Activated CD8-positive, alpha-beta T cell treated with anti-CD3 and anti-CD28 coated beads, Interleukin-2, amount 10 ng/mL, durations not matched to agents 7 days and 5 days (primary cell): ENCODE results near the gene REEP6. TPM values are rescaled to one million over a fixed set of nuclear protein-coding genes. Genes with fewer than 3 reads are reported as not detected.
A peak's percentile ranks its signal among the peaks of the same experiment; 100 is the strongest.

Experiments used
- ATAC-seq: fragments of 150-1000 bp; cut with Tn5 transposase; one replicate; pipeline ENCODE4 v1.10.0; 2021; ENCODE audit warnings: moderate library complexity
- CTCF ChIA-PET: fragments of 350-600 bp; sonication (Branson Sonifier 250); formaldehyde crosslinking; loops from one replicate; lab custom pipeline; 2021; ENCODE audit warnings: antibody characterized with exemption; lab: Charles Lee
- POLR2A ChIA-PET: fragments of 350-600 bp; sonication (Branson Sonifier 250); formaldehyde crosslinking; loops from one replicate; lab custom pipeline; 2021; ENCODE audit warnings: antibody characterized with exemption; lab: Charles Lee
- DNase-seq: peaks from one replicate; pipeline ENCODE4 v3.0.0-alpha.2; 2020
- H3K27ac Mint-ChIP-seq: one replicate; pipeline ENCODE4 v1.8.0; 2021; ENCODE audit warnings: mild to moderate bottlenecking, mixed read lengths
- H3K27me3 Mint-ChIP-seq: one replicate; pipeline ENCODE4 v1.8.0; 2021; ENCODE audit warnings: low read depth, mixed read lengths
- H3K36me3 Mint-ChIP-seq: one replicate; pipeline ENCODE4 v1.8.0; 2021; ENCODE audit warnings: low read depth, mixed read lengths
- H3K4me1 Mint-ChIP-seq: one replicate; pipeline ENCODE4 v1.8.0; 2021; ENCODE audit warnings: low read depth, mixed read lengths
- H3K4me3 Mint-ChIP-seq: one replicate; pipeline ENCODE4 v1.8.0; 2021; ENCODE audit warnings: mild to moderate bottlenecking, mixed read lengths
- H3K9me3 Mint-ChIP-seq: one replicate; pipeline ENCODE4 v1.8.0; 2022; ENCODE audit warnings: mixed read lengths; ENCODE audit not compliant: insufficient read depth
- total RNA-seq, 2 experiments: library from RNA; stranded (reverse); gene quantifications; one replicate each; pipeline ENCODE4 v1.2.3, GENCODE V29; 2021

Gene REEP6
- total RNA-seq, 2 experiments from 2014 or later = 1.7 to 1.9 TPM

DNA sequence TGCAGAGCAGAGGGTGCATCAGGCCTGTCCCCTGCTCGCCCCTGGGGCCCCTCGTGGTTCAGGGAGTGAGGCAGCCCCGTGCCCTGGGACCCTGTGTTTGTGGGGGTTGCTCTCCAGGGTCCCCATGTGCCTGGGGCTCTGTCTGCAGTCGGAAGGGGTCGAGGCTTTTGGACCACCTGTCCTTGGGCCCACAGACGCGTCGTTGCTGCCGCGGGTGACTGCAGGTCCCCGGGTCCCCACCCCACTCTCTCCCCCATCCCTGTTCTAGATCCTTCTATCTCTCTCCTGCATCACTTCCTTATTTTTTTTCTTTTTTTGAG, 2.7 kb upstream of the REEP6 start:
- Mint-ChIP-seq H3K4me3 (no peak overlapping the region), H3K27me3 (peaks cover 5% of the 10 kb centered on the region), H3K27ac (no peak overlapping the region), H3K9me3 (no peaks in the 10 kb centered on the region), H3K4me1 (peaks cover 13% of the 10 kb centered on the region), H3K36me3 (no peaks in the 10 kb centered on the region)
- DNase-seq (no peak), ATAC-seq (no peak)
- CTCF ChIA-PET = interaction anchor here (1.1 kb wide), 1 partner anchor 222 kb away, joined by 4 read pairs; no protein-coding TSS in a partner anchor
- POLR2A ChIA-PET = no interaction called here

DNA sequence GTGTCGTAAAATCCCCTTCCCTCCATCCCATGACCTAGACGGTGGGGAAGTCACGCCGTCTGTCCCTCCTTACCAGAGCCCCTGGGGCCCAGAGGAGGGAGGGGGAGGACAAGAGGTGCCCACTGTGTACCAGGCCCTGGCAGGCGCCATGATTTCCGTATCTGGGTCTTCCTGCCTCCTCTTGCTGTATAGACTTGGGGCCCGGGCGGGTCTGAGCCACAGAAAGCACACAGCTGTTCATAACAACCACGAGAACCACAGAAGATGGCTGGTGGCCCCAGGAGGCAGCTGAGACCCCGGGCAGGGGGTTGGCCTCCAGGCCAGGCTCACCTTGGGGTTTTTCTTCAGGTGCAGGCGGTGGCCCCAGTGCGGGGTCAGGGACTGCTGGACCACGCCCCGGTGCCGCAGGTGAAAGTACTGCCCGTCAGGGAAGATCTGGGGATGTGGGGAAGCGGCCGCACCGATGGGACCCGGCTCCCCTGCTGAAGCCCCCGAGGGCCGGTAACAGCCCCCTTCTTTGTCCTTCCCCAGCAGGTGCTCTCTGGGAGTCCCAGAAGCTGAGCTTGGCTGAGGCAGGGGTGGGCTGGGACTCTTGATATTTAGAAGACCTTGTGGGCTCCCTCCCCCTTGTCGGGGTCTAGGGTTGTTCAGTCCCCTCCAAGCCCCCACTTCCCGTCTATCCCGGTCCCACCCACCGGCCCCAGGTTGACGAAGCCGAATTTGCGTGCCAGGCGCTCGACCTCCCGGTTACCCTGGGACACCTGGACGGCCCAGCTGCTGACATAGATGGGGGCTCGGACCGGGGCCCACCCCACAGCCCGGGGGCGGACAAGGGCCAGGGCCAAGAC, 1.3 kb upstream of the REEP6 start:
- peaks cover 5% of the 10 kb centered on the region for H3K27me3 Mint-ChIP-seq
- ChIA-PET CTCF (no interaction called here), POLR2A (no interaction called here)
- peaks cover 13% of the 10 kb centered on the region for H3K4me1 Mint-ChIP-seq
- no peaks in the 10 kb centered on the region for H3K36me3 Mint-ChIP-seq
- ATAC-seq (no peak), DNase-seq (peak; percentile 41)
- no peaks in the 10 kb centered on the region for H3K9me3 Mint-ChIP-seq
- H3K27ac Mint-ChIP-seq = peak overlapping the region; percentile 43
- peak overlapping the region; percentile 75 for H3K4me3 Mint-ChIP-seq

DNA sequence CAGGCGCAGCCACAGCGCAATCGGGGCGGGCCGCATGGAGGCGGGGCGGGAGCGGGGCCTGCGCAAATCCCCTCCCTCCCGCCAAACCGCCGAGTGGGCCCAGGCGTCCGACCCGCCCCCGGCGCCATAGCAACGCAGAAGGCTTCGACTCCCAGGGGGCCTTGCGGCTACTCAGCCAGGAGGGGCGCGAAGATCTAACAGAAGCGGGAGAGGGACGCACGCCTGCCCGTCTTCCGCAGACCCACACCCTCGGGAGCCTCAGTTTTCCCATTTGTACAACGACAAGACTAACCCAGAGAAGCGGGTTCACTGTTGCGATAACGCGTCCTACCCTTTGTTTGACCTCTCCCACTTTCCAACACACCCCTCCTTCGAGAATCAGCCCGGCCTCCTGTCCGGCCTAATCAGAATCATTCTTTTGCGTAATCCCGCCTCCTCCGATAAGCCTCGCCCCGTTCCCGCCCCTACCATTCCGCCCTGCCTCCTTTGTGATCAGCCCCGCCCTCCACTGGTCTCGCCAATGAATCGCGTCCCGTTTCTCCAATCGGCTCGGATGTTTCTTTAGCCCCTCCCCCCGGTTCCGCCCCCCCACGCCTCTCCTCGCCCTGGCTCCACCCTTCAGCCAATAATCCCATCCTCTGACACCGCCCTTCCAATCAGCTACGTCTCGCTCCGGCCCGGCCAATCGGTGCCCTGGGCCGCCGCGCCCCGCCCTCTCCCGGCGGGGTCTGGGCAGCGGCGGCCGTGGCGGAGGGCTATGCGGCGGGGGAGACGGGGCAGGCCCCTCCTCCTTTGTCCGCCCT, 469 bp upstream of the REEP6 start, which contains the start of gene PCSK4:
Gene PCSK4, minus strand, starts transcription at position 40 of the 803 bp plus-strand sequence. Its CDS starts 4 bp downstream, at position 36.
- peak within 1 kb of the TSS; percentile 75 for H3K4me3 Mint-ChIP-seq
- H3K36me3 Mint-ChIP-seq = no peaks in the 10 kb centered on the region
- ChIA-PET CTCF (interaction anchor here (1.0 to 1.6 kb wide), 5 partner anchors 12 to 55 kb away, joined by 4 to 8 read pairs (median 5); no protein-coding TSS in a partner anchor), POLR2A (interaction anchor here (0.6 to 0.7 kb wide), 2 partner anchors 18 to 24 kb away, joined by 3 read pairs; no protein-coding TSS in a partner anchor)
- no peaks in the 10 kb centered on the region for H3K9me3 Mint-ChIP-seq
- DNase-seq (peak; percentile 98), ATAC-seq (peak; percentile 88)
- peaks cover 5% of the 10 kb centered on the region for H3K27me3 Mint-ChIP-seq
- peaks cover 13% of the 10 kb centered on the region for H3K4me1 Mint-ChIP-seq
- H3K27ac Mint-ChIP-seq = peak within 1 kb of the TSS; percentile 79

DNA sequence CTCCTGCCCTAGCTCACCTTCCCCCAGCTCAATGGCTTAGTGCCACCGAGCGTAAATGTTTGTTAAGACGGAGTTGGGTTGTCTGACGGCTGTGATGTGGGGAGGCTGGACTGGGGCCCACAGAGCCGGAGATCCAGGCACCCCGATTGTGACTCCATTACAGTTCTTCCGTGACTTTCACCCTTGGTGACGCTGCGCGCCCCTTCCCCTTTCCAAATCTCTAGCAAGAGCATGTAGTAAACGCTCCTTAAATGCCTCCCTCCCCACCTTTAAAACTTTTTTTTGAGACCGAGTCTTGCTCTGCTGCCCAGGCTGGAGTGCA, 829 bp downstream of the REEP6 start:
- Mint-ChIP-seq H3K4me3 (peak overlapping the region; percentile 67), H3K27ac (peak overlapping the region; percentile 30), H3K36me3 (no peaks in the 10 kb centered on the region), H3K27me3 (peaks cover 5% of the 10 kb centered on the region), H3K9me3 (no peaks in the 10 kb centered on the region), H3K4me1 (peaks cover 13% of the 10 kb centered on the region)
- ATAC-seq (no peak), DNase-seq (no peak)
- ChIA-PET POLR2A (no interaction called here), CTCF (interaction anchor here (1.5 to 1.6 kb wide), 2 partner anchors 47 to 54 kb away, joined by 5 to 7 read pairs; no protein-coding TSS in a partner anchor)

DNA sequence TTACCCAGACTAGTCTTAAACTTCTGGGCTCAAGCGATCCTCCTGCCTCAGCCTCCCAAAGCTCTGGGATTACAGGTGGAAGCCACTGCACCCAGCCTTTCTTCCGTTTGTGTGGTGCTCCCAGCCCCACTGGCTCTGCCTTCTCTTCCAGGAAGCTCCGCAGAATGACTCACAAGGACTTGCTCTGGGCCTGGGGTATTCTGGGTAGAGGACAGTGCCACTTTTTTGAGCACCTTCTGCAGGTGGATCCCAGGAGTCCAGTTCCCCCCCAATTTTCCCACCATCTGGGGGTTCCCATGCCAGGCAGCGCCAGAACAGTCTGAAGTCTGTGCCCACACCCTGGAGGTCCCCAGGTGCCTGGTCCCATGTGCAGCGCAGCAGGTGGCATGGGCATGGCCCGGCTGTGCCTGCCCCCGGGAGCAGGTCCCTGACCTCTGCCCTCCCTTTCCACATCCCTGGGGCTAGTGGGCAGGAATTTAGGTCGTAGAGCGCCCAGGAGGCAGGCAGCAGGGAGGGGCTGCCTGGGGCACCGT, 1.6 kb downstream of the REEP6 start:
- ATAC-seq = no peak
- peaks cover 5% of the 10 kb centered on the region for H3K27me3 Mint-ChIP-seq
- CTCF ChIA-PET = no interaction called here

DNA sequence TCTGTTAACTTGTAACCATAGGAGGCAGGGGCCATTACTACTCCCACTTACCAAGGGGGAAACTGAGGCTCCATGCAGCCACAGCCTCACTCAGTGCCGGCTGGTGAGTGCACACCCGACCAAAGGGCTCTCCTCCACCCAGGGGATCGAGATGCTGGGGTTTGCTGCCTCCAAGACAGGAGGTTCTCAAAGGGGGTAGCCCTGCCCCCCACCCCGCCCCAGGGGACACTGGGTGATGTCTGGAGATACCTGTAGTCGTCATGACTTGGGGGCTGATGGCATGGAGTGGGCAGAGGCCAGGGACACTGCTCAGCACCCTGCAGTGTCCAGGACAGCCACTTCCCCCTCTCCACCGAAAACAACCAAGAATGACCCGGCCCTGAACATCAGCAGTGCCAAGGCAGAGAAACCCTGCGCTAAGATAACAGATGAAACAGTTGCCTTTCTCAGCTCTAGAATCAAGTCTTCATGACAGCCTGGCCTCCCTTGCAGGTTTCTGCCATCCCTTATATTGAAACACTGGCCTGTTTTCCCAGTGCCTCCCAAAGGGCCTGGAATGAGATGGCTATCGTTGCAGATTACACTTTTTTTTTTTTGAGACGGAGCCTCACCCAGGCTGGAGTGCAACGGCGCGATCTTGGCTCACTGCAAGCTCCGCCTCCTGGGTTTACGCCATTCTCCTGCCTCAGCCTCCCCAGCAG, 3.3 kb downstream of the REEP6 start:
- H3K27me3 Mint-ChIP-seq = peaks cover 5% of the 10 kb centered on the region
- H3K4me1 Mint-ChIP-seq = peaks cover 11% of the 10 kb centered on the region
- POLR2A ChIA-PET = no interaction called here
- no peak overlapping the region for H3K4me3 Mint-ChIP-seq
- DNase-seq (no peak), ATAC-seq (no peak)
- no peak overlapping the region for H3K27ac Mint-ChIP-seq
- no peaks in the 10 kb centered on the region for H3K9me3 Mint-ChIP-seq
- CTCF ChIA-PET = no interaction called here
- H3K36me3 Mint-ChIP-seq = no peaks in the 10 kb centered on the region

More for the DNA sequence above, 1.6 kb downstream of the REEP6 start:
- Mint-ChIP-seq H3K4me3 (no peak overlapping the region), H3K4me1 (peaks cover 13% of the 10 kb centered on the region), H3K27ac (no peak overlapping the region), H3K9me3 (no peaks in the 10 kb centered on the region), H3K36me3 (no peaks in the 10 kb centered on the region)
- no peak for DNase-seq
- POLR2A ChIA-PET = no interaction called here

DNA sequence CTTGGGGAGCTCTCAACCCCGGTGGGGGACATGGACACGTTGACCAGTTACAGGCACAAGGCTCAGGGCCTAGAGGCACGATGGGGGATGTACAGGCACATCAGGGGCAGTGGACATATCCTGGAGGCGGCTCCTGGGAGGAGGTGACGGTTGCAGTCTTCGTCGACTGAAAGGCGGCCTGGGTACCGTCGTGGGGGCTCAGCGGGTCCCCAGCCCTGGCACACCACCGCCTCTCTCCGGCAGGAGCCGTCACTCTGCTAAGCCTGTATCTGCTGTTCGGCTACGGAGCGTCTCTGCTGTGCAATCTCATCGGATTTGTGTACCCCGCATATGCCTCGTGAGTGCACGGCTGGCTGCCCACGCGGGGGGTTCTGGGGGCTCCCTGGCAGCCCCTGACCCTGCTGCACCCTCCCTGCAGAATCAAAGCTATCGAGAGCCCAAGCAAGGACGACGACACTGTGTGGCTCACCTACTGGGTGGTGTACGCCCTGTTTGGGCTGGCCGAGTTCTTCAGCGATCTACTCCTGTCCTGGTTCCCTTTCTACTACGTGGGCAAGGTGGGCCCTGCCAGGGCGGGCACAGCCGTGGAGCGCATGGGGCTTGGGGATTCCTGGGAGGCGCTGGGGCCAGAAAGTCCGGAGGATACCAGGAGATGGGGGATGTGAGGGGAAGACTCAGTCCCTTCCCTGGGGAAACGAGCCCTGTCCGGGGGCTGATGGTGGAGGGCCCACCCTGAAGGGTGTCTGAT, 4.2 kb downstream of the REEP6 start:
- ChIA-PET CTCF (no interaction called here), POLR2A (no interaction called here)
- Mint-ChIP-seq H3K36me3 (no peaks in the 10 kb centered on the region), H3K9me3 (no peaks in the 10 kb centered on the region), H3K4me3 (no peak overlapping the region), H3K27me3 (peaks cover 5% of the 10 kb centered on the region), H3K4me1 (peaks cover 6% of the 10 kb centered on the region), H3K27ac (no peak overlapping the region)
- DNase-seq (no peak), ATAC-seq (no peak)

DNA sequence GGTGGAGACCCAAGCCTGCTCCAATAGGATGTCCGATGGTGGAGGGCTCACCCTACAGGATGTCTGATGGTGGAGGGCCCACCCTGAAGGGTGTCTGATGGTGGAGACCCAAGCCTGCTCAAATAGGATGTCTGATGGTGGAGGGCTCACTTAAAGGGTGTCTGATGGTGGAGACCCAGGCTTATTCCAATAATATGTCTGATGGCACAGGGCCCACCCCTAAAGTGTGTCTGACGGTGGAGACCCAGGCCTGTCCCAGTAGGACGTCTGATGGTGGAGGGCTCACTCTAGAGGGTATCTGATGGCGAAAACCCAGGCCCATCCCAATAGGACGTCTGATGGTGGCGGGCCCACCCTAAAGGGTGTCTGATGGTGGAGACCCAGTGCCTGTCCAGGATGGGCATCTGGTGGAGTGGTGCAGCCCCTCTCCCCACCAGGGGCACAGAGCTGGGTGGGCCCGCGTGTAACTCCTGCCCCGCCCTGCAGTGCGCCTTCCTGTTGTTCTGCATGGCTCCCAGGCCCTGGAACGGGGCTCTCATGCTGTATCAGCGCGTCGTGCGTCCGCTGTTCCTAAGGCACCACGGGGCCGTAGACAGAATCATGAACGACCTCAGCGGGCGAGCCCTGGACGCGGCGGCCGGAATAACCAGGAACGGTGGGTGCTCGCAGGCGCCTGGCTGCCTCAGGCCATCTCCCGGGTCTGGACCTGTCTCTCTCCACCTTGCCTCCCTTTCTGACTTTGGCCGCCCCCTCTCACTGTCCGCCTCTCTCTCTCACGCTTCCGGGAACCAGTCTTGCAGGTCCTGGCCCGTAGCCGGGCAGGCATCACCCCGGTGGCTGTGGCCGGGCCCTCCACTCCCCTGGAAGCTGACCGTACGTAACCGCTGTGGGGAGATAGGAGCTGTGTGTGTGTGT, 5.1 kb downstream of the REEP6 start:
- Mint-ChIP-seq H3K9me3 (no peaks in the 10 kb centered on the region), H3K4me3 (no peak overlapping the region), H3K27ac (no peak overlapping the region), H3K4me1 (peaks cover 6% of the 10 kb centered on the region), H3K36me3 (no peaks in the 10 kb centered on the region), H3K27me3 (peaks cover 5% of the 10 kb centered on the region)
- no peak for DNase-seq
- ChIA-PET CTCF (no interaction called here), POLR2A (no interaction called here)
- ATAC-seq = no peak

DNA sequence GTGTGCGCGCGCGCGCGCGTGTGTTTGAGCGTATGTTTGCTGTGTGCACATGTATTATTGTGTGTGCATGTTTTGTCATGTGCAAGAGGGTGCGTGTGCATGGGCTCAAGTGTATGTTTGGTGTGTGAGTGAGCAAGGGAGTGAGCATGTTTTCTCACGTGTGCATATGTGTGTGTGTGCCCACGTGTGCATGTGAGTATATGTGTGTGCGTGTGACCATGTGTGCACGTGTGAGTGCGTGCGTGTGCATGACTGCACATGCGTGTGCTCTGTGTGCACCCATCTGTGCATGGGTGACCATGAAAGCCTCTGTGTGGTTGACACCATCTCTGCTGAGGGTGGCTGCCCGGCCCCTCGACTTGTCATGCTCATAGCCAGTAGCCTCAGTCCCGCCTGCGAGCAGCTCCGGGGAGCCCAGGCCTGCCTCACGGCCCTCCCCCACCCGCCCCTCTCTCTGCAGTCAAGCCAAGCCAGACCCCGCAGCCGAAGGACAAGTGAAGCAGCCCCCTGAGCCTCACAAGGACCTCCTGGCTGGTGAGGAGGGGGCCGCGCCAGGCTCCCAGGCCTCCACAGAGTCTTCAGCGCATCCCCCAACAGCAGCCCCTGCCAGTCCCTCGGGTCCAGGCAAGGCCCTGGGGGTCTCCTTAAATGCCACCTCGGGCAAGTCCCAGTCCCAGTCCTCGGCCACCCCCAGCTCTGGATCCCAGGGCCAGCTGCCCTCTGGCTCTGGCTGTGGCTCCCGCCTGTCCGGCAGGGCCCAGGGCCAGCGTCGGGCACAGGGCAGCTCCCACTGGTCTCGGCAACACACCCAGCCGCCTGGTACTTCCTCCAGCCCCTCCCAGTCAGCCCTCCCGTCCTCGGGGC, 6.0 kb downstream of the REEP6 start:
- ChIA-PET CTCF (no interaction called here), POLR2A (no interaction called here)
- Mint-ChIP-seq H3K27ac (no peak overlapping the region), H3K9me3 (no peaks in the 10 kb centered on the region), H3K4me1 (peaks cover under 1% of the 10 kb centered on the region), H3K36me3 (no peaks in the 10 kb centered on the region), H3K4me3 (no peak overlapping the region), H3K27me3 (peaks cover 1% of the 10 kb centered on the region)
- ATAC-seq (no peak), DNase-seq (no peak)
